Adrenal gland (tissue), 5 donors: ENCODE measurements around the gene VSX1.

Experiments
- POLR2A ChIP-seq, 2 donors: fragments of 450-650 bp; IDR thresholded peaks; one replicate each; pipeline ENCODE4 v1.6.1; 2017; ENCODE audit warnings: antibody characterized with exemption in 2 of 2, mild to moderate bottlenecking in 2 of 2, moderate library complexity in 1 of 2
- TF ChIP-seq, protein P1 (sequence below), 6 experiments: fragments of 450-650 bp in 4 of 6; fragments of 200-600 bp in 2 of 6; sonication (generic) in 1 of 6; IDR thresholded peaks; 1 replicate in 5 of 6; 2 replicates in 1 of 6; pipeline versions ENCODE4 v1.5.1 to v1.8.0; 2016 to 2021; ENCODE audit warnings: antibody characterized with exemption in 6 of 6, mild to moderate bottlenecking in 2 of 6, moderate library complexity in 1 of 6
- donor health status: DM: no; HTN: no; CAD: no.

DNA sequence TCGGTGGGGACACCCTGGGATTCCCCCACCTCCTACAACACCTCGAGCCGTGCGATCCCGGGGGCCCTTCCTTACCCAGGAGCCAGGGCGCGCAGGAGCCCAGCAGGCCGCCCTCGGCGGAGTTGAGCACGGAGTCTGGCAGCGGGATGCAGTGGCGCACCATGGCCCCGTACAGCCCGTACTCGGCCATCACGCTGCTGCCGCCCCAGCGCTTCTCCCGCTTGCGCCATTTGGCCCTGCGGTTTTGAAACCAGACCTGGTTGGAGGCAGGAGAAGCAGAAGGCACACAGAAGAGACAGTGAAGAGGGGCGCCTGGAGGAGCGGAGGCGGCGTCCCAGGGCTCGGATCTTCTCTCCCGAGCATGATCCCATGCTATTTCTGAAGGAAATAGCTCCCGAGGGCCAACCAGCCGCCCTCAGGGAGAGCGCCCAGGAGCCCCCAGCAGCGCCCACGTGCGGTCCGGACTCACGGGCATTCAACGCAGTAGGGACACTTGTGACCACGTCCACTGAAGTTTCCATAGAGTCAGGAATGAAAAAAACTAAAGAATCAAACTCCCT lies 4.3 kb downstream of the VSX1 start:
- TF ChIP-seq, protein P1, sequence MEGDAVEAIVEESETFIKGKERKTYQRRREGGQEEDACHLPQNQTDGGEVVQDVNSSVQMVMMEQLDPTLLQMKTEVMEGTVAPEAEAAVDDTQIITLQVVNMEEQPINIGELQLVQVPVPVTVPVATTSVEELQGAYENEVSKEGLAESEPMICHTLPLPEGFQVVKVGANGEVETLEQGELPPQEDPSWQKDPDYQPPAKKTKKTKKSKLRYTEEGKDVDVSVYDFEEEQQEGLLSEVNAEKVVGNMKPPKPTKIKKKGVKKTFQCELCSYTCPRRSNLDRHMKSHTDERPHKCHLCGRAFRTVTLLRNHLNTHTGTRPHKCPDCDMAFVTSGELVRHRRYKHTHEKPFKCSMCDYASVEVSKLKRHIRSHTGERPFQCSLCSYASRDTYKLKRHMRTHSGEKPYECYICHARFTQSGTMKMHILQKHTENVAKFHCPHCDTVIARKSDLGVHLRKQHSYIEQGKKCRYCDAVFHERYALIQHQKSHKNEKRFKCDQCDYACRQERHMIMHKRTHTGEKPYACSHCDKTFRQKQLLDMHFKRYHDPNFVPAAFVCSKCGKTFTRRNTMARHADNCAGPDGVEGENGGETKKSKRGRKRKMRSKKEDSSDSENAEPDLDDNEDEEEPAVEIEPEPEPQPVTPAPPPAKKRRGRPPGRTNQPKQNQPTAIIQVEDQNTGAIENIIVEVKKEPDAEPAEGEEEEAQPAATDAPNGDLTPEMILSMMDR (IDR thresholded peaks at IDR 0.05), result no peak
- TF ChIP-seq POLR2A (IDR thresholded peaks at IDR 0.05), result no peak
